IMR-90 (cell line): ENCODE results near the gene ZNF888. TPM values are rescaled to one million over a fixed set of nuclear protein-coding genes. Genes with fewer than 3 reads are reported as not detected.

ENCODE experiments used
- ATAC-seq: fragments of 200-7000 bp; cut with Tn5 transposase; 2 replicates; pipeline ENCODE4 v1.9.1; 2020; ENCODE audit warnings: low read depth, mild to moderate bottlenecking, moderate library complexity
- BruUV-seq: library from RNA; stranded (reverse); fragments of 400-500 nt; replicated peaks from 2 replicates; lab custom pipeline; 2021; lab: Mats Ljungman, UMichigan
- CTCF ChIA-PET: fragments of 300-600 bp; formaldehyde crosslinking; extraction: SDS; loops from one replicate; lab custom pipeline; 2021; ENCODE audit warnings: antibody characterized with exemption; lab: Yijun Ruan, JAX
- POLR2A ChIA-PET: fragments of 300-600 bp; sonication (Branson Sonifier 250); formaldehyde crosslinking; loops from one replicate; lab custom pipeline; 2022; ENCODE audit warnings: antibody characterized with exemption; ENCODE audit not compliant: unreplicated experiment; lab: Charles Lee
- DNase-seq: peaks from one replicate; pipeline ENCODE4 v3.0.0; 2013
- H2AFZ ChIP-seq: replicated peaks from 2 replicates; pipeline ENCODE3; 2013; ENCODE audit warnings: low read length, mild to moderate bottlenecking; ENCODE audit not compliant: poor library complexity
- H2AK5ac ChIP-seq: 2 replicates; pipeline ENCODE4 v1.6.1; 2013; ENCODE audit warnings: low read depth, low read length, inconsistent platforms
- H2AK9ac ChIP-seq: replicated peaks from 2 replicates; pipeline ENCODE3; 2013; ENCODE audit warnings: mild to moderate bottlenecking, low read depth, low read length, moderate library complexity; ENCODE audit not compliant: poor library complexity
- H2BK120ac ChIP-seq: 2 replicates; pipeline ENCODE4 v1.6.1; 2013; ENCODE audit warnings: low read depth, low read length, inconsistent platforms
- H2BK15ac ChIP-seq: 3 replicates; pipeline ENCODE4 v1.6.1; 2013; ENCODE audit warnings: low read depth, low read length, inconsistent platforms
- H2BK20ac ChIP-seq: 2 replicates; pipeline ENCODE4 v1.6.1; 2013; ENCODE audit warnings: low read depth, mild to moderate bottlenecking, inconsistent platforms, low read length, moderate library complexity
- H2BK5ac ChIP-seq: 2 replicates; pipeline ENCODE4 v1.6.1; 2013; ENCODE audit warnings: mild to moderate bottlenecking, low read depth, low read length, inconsistent platforms; ENCODE audit not compliant: poor library complexity, severe bottlenecking
- H3K14ac ChIP-seq: replicated peaks from 2 replicates; pipeline ENCODE4 v1.6.1; 2013; ENCODE audit warnings: low read depth, low read length, inconsistent platforms
- H3K18ac ChIP-seq: 2 replicates; pipeline ENCODE4 v1.6.1; 2013; ENCODE audit warnings: low read depth, low read length, control low read depth
- H3K23ac ChIP-seq: 2 replicates; pipeline ENCODE4 v1.6.1; 2013; ENCODE audit warnings: low read depth, low read length, inconsistent platforms
- H3K27ac ChIP-seq: 2 replicates; pipeline ENCODE4 v1.5.1; 2013; ENCODE audit warnings: mild to moderate bottlenecking, control low read depth, low read length; ENCODE audit not compliant: insufficient read depth
- H3K27me3 ChIP-seq: 2 replicates; pipeline ENCODE4 v1.6.1; 2013; ENCODE audit warnings: low read length; ENCODE audit not compliant: control insufficient read depth, insufficient read depth
- H3K36me3 ChIP-seq: 2 replicates; pipeline ENCODE4 v1.6.1; 2013; ENCODE audit warnings: low read length, mixed read lengths; ENCODE audit not compliant: control insufficient read depth, insufficient read depth
- H3K4ac ChIP-seq: 2 replicates; pipeline ENCODE4 v1.6.1; 2013; ENCODE audit warnings: low read depth, low read length, inconsistent platforms
- H3K4me1 ChIP-seq: 2 replicates; pipeline ENCODE4 v1.6.1; 2013; ENCODE audit warnings: low read length, mixed read lengths; ENCODE audit not compliant: control insufficient read depth, insufficient read depth
- H3K4me2 ChIP-seq: 2 replicates; pipeline ENCODE4 v1.6.1; 2013; ENCODE audit warnings: low read depth, mild to moderate bottlenecking, control low read depth, low read length, moderate library complexity
- H3K4me3 ChIP-seq: 2 replicates; pipeline ENCODE4 v1.5.1; 2013; ENCODE audit warnings: low read depth, mild to moderate bottlenecking, control low read depth, low read length, moderate library complexity; ENCODE audit not compliant: insufficient read depth
- H3K56ac ChIP-seq: 2 replicates; pipeline ENCODE4 v1.6.1; 2013; ENCODE audit warnings: low read length, inconsistent platforms; ENCODE audit not compliant: insufficient read depth; ENCODE audit errors: extremely low read depth
- H3K79me1 ChIP-seq, 2 experiments: 2 replicates each; pipeline ENCODE4 v1.6.1; 2013; ENCODE audit warnings: low read length in 2 of 2, inconsistent platforms in 1 of 2, low read depth in 1 of 2
- H3K9ac ChIP-seq: 2 replicates; pipeline ENCODE4 v1.6.1; 2013; ENCODE audit warnings: low read depth, low read length, control low read depth
- H3K9me1 ChIP-seq: 2 replicates; pipeline ENCODE4 v1.6.1; 2013; ENCODE audit warnings: low read length, inconsistent platforms; ENCODE audit not compliant: insufficient read depth
- H3K9me3 ChIP-seq: 2 replicates; pipeline ENCODE4 v1.6.1; 2013; ENCODE audit warnings: low read length; ENCODE audit not compliant: control insufficient read depth, insufficient read depth
- H4K20me1 ChIP-seq: 2 replicates; pipeline ENCODE4 v1.6.1; 2013; ENCODE audit warnings: low read length, inconsistent platforms; ENCODE audit not compliant: insufficient read depth
- H4K5ac ChIP-seq: 2 replicates; pipeline ENCODE4 v1.6.1; 2013; ENCODE audit warnings: mild to moderate bottlenecking, low read depth, low read length, control low read depth
- H4K8ac ChIP-seq, 2 experiments: 2 replicates each; pipeline ENCODE4 v1.6.1; 2013; ENCODE audit warnings: low read depth in 2 of 2, low read length in 2 of 2, control low read depth in 1 of 2, inconsistent platforms in 1 of 2
- H4K91ac ChIP-seq: 2 replicates; pipeline ENCODE4 v1.6.1; 2013; ENCODE audit warnings: low read depth, low read length, inconsistent platforms; ENCODE audit not compliant: insufficient read depth
- BHLHE40 ChIP-seq: fragments of 150-350 bp; IDR thresholded peaks from 2 replicates; pipeline ENCODE4 v1.6.1; 2016; ENCODE audit warnings: mild to moderate bottlenecking, low read depth, low read length
- CTCF ChIP-seq: conservative IDR thresholded peaks from 2 replicates; pipeline ENCODE4 v1.5.1; 2012; ENCODE audit warnings: mild to moderate bottlenecking, low read depth, low read length, improper control_type of control experiment
- FOS ChIP-seq: fragments of 150-350 bp; IDR thresholded peaks from 2 replicates; pipeline ENCODE4 v1.6.1; 2016; ENCODE audit warnings: low read depth, low read length
- MAFK ChIP-seq: IDR thresholded peaks from 2 replicates; pipeline ENCODE4 v1.6.1; 2012; ENCODE audit warnings: low read depth, low read length, improper control_type of control experiment
- MAZ ChIP-seq: IDR thresholded peaks from 2 replicates; pipeline ENCODE4 v1.6.1; 2012; ENCODE audit warnings: low read depth, mild to moderate bottlenecking, low read length, improper control_type of control experiment, moderate library complexity, borderline replicate concordance
- MXI1 ChIP-seq: IDR thresholded peaks from 2 replicates; pipeline ENCODE4 v1.6.1; 2012; ENCODE audit warnings: low read depth, mild to moderate bottlenecking, low read length, moderate library complexity, borderline replicate concordance
- NFE2L2 ChIP-seq: fragments of 150-350 bp; IDR thresholded peaks from 2 replicates; pipeline ENCODE4 v1.6.1; 2016; ENCODE audit warnings: low read depth, mild to moderate bottlenecking, low read length
- POLR2A ChIP-seq: IDR thresholded peaks from 2 replicates; pipeline ENCODE4 v1.6.1; 2012; ENCODE audit warnings: mild to moderate bottlenecking, low read depth, low read length
- RAD21 ChIP-seq: IDR thresholded peaks from 2 replicates; pipeline ENCODE4 v1.6.1; 2012; ENCODE audit warnings: low read length, improper control_type of control experiment
- RCOR1 ChIP-seq: IDR thresholded peaks from 2 replicates; pipeline ENCODE4 v1.6.1; 2012; ENCODE audit warnings: mild to moderate bottlenecking, low read length, improper control_type of control experiment; ENCODE audit not compliant: insufficient replicate concordance
- RFX5 ChIP-seq: IDR thresholded peaks from 2 replicates; pipeline ENCODE4 v1.8.0; 2012; ENCODE audit warnings: low read depth, mild to moderate bottlenecking, low read length, moderate library complexity
- SMC3 ChIP-seq: fragments of 150-350 bp; IDR thresholded peaks from 2 replicates; pipeline ENCODE4 v1.6.1; 2016; ENCODE audit warnings: low read depth, mild to moderate bottlenecking, antibody characterized with exemption, low read length, moderate library complexity
- WGBS, 2 experiments: methylation state at CpG; one replicate each; pipeline versions ENCODE4 v1.1.5 to v1.1.7; 2013; ENCODE audit warnings: missing lambda C conversion rate in 2 of 2; ENCODE audit not compliant: insufficient read length in 1 of 2; ENCODE audit errors: extremely low coverage in 2 of 2; 5-methylcytosine and 5-hydroxymethylcytosine counted together
- dilution Hi-C: fragments of 300-500 bp; cut with HindIII; formaldehyde crosslinking; loops from one replicate; pipeline ENCODE4 v1.14.3; 2018; ENCODE audit warnings: low sequenced_read_pairs; ENCODE audit not compliant: unreplicated experiment
- in situ Hi-C: fragments of 300-500 bp; cut with MboI; formaldehyde crosslinking; loops from 3 replicates; pipeline ENCODE4 v1.14.3; 2019; ENCODE audit warnings: low sequenced_read_pairs, inconsistent platforms, mixed read lengths
- intact Hi-C: fragments of 100-400 bp; cut with micrococcal nuclease; formaldehyde crosslinking; loops from 2 replicates; pipeline ENCODE4 v1.10.0; 2022
- polyA plus RNA-seq, 3 experiments: library from polyadenylated mRNA; depleted of rRNA; stranded (reverse); fragments of >200 nt; gene quantifications; 2 replicates each; pipeline ENCODE4 v1.2.3, GENCODE V29; 2012; ENCODE audit warnings: low replicate concordance in 1 of 3
- total RNA-seq: library from RNA; depleted of rRNA; stranded (reverse); fragments of >200 nt; gene quantifications from 2 replicates; pipeline ENCODE4 v1.2.3, GENCODE V29; 2012
- TF ChIP-seq, protein P1 (sequence below): fragments of 150-350 bp; IDR thresholded peaks from 2 replicates; pipeline ENCODE4 v1.6.1; 2016; ENCODE audit warnings: low read depth, mild to moderate bottlenecking, low read length, moderate library complexity, borderline replicate concordance

Gene ZNF888
- total and polyA plus RNA-seq, 2 of the 4 experiments (the other 2 are of a cell fraction) = 0.82 to 6.1 TPM

- H3K14ac ChIP-seq = no peak overlapping the region
- no peak overlapping the region for H4K8ac ChIP-seq
- 67% methylated on average over 1 of the region's 12 CpGs; no CpG with 5 or more reads in 1 of the 2 experiments for WGBS, 2 experiments
- TF ChIP-seq POLR2A = no peak
- no peak for TF ChIP-seq CTCF
- TF ChIP-seq RAD21 = no peak
- TF ChIP-seq BHLHE40 = no peak
- TF ChIP-seq MAZ = no peak
- TF ChIP-seq RFX5 = no peak
- TF ChIP-seq, protein P1, sequence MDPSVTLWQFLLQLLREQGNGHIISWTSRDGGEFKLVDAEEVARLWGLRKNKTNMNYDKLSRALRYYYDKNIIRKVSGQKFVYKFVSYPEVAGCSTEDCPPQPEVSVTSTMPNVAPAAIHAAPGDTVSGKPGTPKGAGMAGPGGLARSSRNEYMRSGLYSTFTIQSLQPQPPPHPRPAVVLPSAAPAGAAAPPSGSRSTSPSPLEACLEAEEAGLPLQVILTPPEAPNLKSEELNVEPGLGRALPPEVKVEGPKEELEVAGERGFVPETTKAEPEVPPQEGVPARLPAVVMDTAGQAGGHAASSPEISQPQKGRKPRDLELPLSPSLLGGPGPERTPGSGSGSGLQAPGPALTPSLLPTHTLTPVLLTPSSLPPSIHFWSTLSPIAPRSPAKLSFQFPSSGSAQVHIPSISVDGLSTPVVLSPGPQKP = no peak
- no peak for TF ChIP-seq SMC3
- TF ChIP-seq NFE2L2 = no peak
- no peak for TF ChIP-seq FOS
- TF ChIP-seq MAFK = no peak
- no peak for TF ChIP-seq RCOR1
- no peak for TF ChIP-seq MXI1
- intact Hi-C loops = no loop called here
- no peak overlapping the region for H2AK9ac ChIP-seq
- no peak overlapping the region for H3K23ac ChIP-seq
- no peak overlapping the region for H2AFZ ChIP-seq
- dilution Hi-C loops = no loop called here
- in situ Hi-C loops = no loop called here
- no peaks in the 10 kb centered on the region for H3K27me3 ChIP-seq
- ChIA-PET POLR2A (no interaction called here), CTCF (no interaction called here)
- H2BK5ac ChIP-seq = no peak overlapping the region
- no peak overlapping the region for H2BK15ac ChIP-seq
- H3K18ac ChIP-seq = no peak overlapping the region
- H3K4ac ChIP-seq = no peak overlapping the region
- H4K20me1 ChIP-seq = no peaks in the 10 kb centered on the region
- H2AK5ac ChIP-seq = no peak overlapping the region
- H3K4me3 ChIP-seq = no peak overlapping the region
- no peak overlapping the region for H3K27ac ChIP-seq
- no peak overlapping the region for H4K5ac ChIP-seq
- H3K56ac ChIP-seq = no peak overlapping the region
- no peak overlapping the region for H2BK120ac ChIP-seq
- H3K4me2 ChIP-seq = no peak overlapping the region
- H2BK20ac ChIP-seq = no peak overlapping the region
- no peak overlapping the region for H4K91ac ChIP-seq
- no peak overlapping the region for H3K9ac ChIP-seq
- no peaks in the 10 kb centered on the region for H3K9me1 ChIP-seq
- H3K79me1 ChIP-seq = peaks cover 17 to 21% of the 10 kb centered on the region in 2 experiments; a peak in 2 of 4 replicates
- no TSS peak for BruUV-seq
- H3K9me3 ChIP-seq = no peaks in the 10 kb centered on the region
- no peaks in the 10 kb centered on the region for H3K4me1 ChIP-seq
- ATAC-seq (no peak), DNase-seq (no peak)
- H3K36me3 ChIP-seq = peaks cover 5% of the 10 kb centered on the region
These were observed 13.1 kb upstream of the ZNF888 start for GRCh38 chr19:52936151-52936953.
